HCT116 (cell line): ENCODE measurements around the gene ZNF264.

Experiments used
- EZH2 ChIP-seq: fragments of 200-600 bp; sonication (generic); IDR thresholded peaks from 2 replicates; pipeline ENCODE4 v1.6.1; 2017; ENCODE audit warnings: antibody characterized with exemption, mixed run types
- TCF7L2 ChIP-seq: IDR thresholded peaks from 2 replicates; pipeline ENCODE4 v1.7.0; 2011; ENCODE audit warnings: borderline replicate concordance, inconsistent platforms; ENCODE audit not compliant: insufficient read depth, insufficient read length; ENCODE audit errors: extremely low read depth
- TF ChIP-seq, protein P1 (sequence below), 3 experiments: fragments of 200-600 bp in 1 of 3; sonication (generic) in 1 of 3; IDR thresholded peaks in 2 of 3; conservative IDR thresholded peaks in 1 of 3; 2 replicates each; pipeline ENCODE4 v1.5.1; 2012 to 2017; ENCODE audit warnings: low read depth in 2 of 3, low read length in 2 of 3, antibody characterized with exemption in 1 of 3, borderline replicate concordance in 1 of 3, control low read depth in 1 of 3, mild to moderate bottlenecking in 1 of 3, mixed read lengths in 1 of 3, mixed run types in 1 of 3, moderate library complexity in 1 of 3; ENCODE audit not compliant: insufficient read depth in 1 of 3
- TF ChIP-seq, protein P2 (sequence below): IDR thresholded peaks from 2 replicates; pipeline ENCODE4 v1.6.1; 2012; ENCODE audit warnings: low read depth

DNA sequence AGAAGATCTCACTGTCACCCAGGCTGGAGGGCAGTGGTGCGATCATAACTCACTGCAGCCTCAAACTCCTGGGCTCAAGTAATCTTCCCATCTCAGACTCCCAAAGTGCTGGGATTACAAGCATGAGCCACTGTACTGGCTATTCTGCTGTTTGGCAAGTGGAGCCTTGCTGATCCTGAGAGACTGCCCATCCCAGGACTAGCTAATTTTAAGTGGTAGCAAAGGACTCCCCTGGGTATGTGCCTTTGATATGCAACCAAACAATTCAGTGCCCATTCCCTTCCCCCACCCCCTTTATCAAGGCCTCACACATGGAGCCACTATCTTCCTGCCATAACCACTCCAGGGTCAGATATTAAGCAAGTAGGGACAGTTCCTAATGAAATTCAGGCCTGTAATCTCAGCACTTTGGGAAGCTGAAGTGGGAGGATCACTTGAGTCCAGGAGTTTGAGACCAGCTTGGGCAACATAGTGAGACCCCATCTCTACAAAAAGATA, 72.0 kb downstream of the ZNF264 start:
- TF ChIP-seq TCF7L2 = no peak
- TF ChIP-seq, protein P1, sequence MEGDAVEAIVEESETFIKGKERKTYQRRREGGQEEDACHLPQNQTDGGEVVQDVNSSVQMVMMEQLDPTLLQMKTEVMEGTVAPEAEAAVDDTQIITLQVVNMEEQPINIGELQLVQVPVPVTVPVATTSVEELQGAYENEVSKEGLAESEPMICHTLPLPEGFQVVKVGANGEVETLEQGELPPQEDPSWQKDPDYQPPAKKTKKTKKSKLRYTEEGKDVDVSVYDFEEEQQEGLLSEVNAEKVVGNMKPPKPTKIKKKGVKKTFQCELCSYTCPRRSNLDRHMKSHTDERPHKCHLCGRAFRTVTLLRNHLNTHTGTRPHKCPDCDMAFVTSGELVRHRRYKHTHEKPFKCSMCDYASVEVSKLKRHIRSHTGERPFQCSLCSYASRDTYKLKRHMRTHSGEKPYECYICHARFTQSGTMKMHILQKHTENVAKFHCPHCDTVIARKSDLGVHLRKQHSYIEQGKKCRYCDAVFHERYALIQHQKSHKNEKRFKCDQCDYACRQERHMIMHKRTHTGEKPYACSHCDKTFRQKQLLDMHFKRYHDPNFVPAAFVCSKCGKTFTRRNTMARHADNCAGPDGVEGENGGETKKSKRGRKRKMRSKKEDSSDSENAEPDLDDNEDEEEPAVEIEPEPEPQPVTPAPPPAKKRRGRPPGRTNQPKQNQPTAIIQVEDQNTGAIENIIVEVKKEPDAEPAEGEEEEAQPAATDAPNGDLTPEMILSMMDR (IDR thresholded peaks at IDR 0.05 in 2 of 3, conservative IDR thresholded peaks at IDR 0.05 in 1 of 3; ENCODE audit: borderline replicate concordance in 1 of 3, insufficient read depth in 1 of 3, low read depth in 2 of 3, low read length in 2 of 3) = no peak
- TF ChIP-seq, protein P2, sequence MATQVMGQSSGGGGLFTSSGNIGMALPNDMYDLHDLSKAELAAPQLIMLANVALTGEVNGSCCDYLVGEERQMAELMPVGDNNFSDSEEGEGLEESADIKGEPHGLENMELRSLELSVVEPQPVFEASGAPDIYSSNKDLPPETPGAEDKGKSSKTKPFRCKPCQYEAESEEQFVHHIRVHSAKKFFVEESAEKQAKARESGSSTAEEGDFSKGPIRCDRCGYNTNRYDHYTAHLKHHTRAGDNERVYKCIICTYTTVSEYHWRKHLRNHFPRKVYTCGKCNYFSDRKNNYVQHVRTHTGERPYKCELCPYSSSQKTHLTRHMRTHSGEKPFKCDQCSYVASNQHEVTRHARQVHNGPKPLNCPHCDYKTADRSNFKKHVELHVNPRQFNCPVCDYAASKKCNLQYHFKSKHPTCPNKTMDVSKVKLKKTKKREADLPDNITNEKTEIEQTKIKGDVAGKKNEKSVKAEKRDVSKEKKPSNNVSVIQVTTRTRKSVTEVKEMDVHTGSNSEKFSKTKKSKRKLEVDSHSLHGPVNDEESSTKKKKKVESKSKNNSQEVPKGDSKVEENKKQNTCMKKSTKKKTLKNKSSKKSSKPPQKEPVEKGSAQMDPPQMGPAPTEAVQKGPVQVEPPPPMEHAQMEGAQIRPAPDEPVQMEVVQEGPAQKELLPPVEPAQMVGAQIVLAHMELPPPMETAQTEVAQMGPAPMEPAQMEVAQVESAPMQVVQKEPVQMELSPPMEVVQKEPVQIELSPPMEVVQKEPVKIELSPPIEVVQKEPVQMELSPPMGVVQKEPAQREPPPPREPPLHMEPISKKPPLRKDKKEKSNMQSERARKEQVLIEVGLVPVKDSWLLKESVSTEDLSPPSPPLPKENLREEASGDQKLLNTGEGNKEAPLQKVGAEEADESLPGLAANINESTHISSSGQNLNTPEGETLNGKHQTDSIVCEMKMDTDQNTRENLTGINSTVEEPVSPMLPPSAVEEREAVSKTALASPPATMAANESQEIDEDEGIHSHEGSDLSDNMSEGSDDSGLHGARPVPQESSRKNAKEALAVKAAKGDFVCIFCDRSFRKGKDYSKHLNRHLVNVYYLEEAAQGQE = no peak
- TF ChIP-seq EZH2 = no peak
